ENCODE results near the gene BMERB1.
"Not testable (repeated sequence)": the region's sequence is repeated elsewhere in the genome, so short reads cannot be mapped to it uniquely, and the experiment has no call there.

BMERB1 gene

DNA sequence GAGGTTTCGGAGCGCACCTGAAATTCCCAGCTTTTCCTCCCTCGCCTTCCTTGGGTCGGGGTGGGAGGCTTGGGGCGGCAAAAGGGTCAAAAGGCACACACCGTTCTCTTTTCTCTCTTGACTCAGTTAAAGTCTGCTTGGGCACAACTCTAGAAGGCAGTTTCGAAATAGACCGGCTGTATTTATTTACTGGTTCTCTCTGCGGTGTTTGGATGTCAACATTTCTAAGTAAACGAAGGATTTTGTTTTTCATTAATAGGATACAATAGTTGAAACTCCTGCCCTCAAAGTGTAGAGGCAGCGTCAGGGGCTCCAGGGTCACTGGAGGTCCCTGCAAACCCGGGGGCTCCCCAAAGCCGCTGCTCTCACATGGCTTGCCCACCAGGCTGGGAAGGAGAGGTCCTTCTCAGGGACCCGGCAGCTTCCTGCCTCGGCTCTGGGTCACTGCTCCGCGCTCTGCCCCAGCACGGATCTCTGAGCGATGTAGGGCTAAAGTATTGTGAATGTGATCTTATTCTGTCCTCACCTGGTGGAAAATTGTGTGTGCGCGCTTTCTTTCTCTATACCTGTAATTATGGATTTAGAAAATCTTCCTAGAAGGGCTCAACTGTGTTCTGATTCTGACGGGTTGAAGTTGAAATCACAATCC lies 952 bp downstream of the BMERB1 start:
- peak overlapping the region; percentile 86 for H3K4me3 ChIP-seq (ENCODE audit: control insufficient read depth, low read depth, low read length)
- DNase-seq (ENCODE audit: low read depth), result no peak
- TF ChIP-seq, protein P1, sequence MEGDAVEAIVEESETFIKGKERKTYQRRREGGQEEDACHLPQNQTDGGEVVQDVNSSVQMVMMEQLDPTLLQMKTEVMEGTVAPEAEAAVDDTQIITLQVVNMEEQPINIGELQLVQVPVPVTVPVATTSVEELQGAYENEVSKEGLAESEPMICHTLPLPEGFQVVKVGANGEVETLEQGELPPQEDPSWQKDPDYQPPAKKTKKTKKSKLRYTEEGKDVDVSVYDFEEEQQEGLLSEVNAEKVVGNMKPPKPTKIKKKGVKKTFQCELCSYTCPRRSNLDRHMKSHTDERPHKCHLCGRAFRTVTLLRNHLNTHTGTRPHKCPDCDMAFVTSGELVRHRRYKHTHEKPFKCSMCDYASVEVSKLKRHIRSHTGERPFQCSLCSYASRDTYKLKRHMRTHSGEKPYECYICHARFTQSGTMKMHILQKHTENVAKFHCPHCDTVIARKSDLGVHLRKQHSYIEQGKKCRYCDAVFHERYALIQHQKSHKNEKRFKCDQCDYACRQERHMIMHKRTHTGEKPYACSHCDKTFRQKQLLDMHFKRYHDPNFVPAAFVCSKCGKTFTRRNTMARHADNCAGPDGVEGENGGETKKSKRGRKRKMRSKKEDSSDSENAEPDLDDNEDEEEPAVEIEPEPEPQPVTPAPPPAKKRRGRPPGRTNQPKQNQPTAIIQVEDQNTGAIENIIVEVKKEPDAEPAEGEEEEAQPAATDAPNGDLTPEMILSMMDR (IDR thresholded peaks at IDR 0.05; ENCODE audit: control insufficient read depth, insufficient read depth, low read depth, low read length, missing control alignments), result no peak

- TF ChIP-seq, protein P1 (IDR thresholded peaks at IDR 0.05; ENCODE audit: control insufficient read depth, insufficient read depth, low read depth, low read length, missing control alignments), result no peak
- no peak overlapping the region for H3K4me3 ChIP-seq (ENCODE audit: control insufficient read depth, low read depth, low read length)
- no peak for DNase-seq (ENCODE audit: low read depth)
These were observed 4.7 kb downstream of the BMERB1 start for GRCh38 chr16:15439102-15439501.

GRCh38 chr16:15439521-15439920 lies 5.1 kb downstream of the BMERB1 start:
- TF ChIP-seq, protein P1 (IDR thresholded peaks at IDR 0.05; ENCODE audit: control insufficient read depth, insufficient read depth, low read depth, low read length, missing control alignments), result no peak
- no peak for DNase-seq (ENCODE audit: low read depth)
- no peak overlapping the region for H3K4me3 ChIP-seq (ENCODE audit: control insufficient read depth, low read depth, low read length)

- DNase-seq (ENCODE audit: low read depth), result no peak
- TF ChIP-seq, protein P1 (IDR thresholded peaks at IDR 0.05; ENCODE audit: control insufficient read depth, insufficient read depth, low read depth, low read length, missing control alignments), result no peak
- H3K4me3 ChIP-seq (ENCODE audit: control insufficient read depth, low read depth, low read length), result no peak overlapping the region
These were observed 6.5 kb downstream of the BMERB1 start for GRCh38 chr16:15440852-15441251.

DNA sequence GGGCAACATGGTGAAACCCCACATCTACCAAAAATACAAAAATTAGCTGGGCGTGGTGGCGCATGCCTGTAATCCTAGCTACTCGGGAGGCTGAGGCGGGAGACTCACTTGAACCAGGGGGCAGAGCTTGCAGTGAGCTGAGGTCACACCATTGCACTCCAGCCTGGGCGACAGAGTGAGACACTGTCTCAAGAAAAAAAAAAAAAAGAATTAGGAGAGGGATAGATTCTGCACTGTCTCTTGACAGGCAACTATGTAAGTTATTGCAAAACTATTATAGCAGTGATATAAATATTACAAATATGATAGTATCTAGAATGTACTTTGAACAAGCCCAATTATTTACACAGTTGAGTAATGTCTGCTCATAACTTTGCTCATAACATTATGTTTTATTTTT lies 7.8 kb downstream of the BMERB1 start:
- not testable (repeated sequence) for H3K4me3 ChIP-seq (ENCODE audit: control insufficient read depth, low read depth, low read length); DNase-seq (ENCODE audit: low read depth)

DNA sequence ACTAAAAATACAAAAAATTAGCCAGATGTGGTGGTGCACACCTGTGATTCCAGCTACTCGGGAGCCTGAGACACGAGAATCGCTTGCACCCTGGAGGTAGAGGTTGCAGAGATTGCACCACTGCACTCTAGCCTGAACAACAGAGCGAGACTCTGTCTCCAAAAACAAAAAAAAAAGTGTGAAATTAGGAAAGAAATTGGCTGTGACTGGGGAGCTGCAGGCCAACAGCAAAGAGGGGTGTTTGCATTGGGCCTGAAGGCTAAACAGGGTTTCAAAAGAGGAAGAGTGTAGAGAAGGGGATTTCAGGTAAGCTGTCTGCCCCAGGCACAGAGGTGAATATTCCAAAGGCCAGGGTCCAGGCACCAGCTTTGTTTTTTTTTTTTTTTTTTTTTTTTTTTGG lies 9.4 kb downstream of the BMERB1 start:
- no peak for DNase-seq (ENCODE audit: low read depth)
- no peak overlapping the region for H3K4me3 ChIP-seq (ENCODE audit: control insufficient read depth, low read depth, low read length)
- TF ChIP-seq, protein P1 (IDR thresholded peaks at IDR 0.05; ENCODE audit: control insufficient read depth, insufficient read depth, low read depth, low read length, missing control alignments), result no peak

- DNase-seq (ENCODE audit: low read depth), result no peak
These were observed 9.9 kb downstream of the BMERB1 start for GRCh38 chr16:15444264-15444663.

More at GRCh38 chr16:15444264-15444663, 9.9 kb downstream of the BMERB1 start:
- TF ChIP-seq, protein P1 (IDR thresholded peaks at IDR 0.05; ENCODE audit: control insufficient read depth, insufficient read depth, low read depth, low read length, missing control alignments), result no peak
- no peak overlapping the region for H3K4me3 ChIP-seq (ENCODE audit: control insufficient read depth, low read depth, low read length)
